SHP77 (cell line): ENCODE measurements around the gene TNN.

ENCODE experiments used
- DNase-seq, 2 experiments: peaks; one replicate each; lab custom pipeline; 2025; lab: John Stamatoyannopoulos, UW

The TNN gene

DNA sequence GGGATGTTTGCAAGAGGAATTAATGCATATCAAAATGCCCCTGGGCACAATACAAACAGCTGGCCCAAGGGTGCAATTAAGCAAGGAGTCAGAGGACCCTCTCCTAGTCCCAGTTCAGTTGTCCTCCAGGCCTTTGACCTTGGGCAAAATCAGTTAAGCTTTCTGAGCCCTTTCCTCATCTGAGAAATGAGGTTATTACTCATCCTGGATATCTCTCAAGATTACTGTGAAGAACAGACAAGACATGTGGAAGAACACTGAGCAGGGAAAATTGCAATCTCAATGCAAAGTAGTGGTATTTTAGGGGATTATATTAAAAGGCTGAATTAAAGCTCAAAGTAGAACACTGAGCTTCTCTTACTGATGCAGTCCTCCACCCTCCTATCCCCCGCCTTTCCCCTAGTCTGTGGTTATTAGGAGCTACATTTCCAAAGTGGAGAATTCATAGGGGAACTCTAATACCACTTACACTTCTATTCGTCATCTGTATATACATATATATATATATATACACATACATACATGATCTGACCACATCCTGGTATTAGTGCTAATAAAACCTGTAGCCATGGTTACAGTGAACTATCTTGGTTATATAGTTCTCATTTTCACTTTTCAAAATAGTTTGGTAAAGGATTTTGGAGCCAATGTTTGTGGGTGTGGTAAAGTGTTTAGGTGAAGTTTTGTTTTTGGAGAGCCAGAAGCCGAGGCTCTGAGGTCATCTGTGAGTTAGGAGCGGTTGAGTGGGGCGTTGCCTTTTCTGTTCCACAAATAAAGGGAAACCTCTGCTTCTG, 106.9 kb downstream of the TNN start:
- DNase-seq, result no peak

DNA sequence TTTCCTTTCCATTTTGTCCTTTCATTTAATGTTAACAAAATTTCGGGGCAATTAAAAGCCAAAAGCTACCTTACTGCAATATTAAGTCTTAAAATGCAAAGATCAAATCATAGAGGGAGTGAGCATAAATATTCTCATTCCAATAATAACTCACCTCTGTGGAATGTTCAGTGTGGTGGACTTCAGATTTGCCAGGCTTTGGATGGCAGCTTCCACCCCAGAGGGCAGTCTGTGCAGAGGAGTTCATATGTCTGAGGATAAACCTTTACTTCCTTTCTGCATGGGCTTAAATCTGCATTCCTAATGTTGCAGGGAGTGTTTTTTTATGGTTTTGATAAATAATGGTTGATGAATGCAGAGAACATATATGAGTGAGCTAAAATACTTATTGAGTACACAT, 108.6 kb downstream of the TNN start:
- DNase-seq, result no peak

DNA sequence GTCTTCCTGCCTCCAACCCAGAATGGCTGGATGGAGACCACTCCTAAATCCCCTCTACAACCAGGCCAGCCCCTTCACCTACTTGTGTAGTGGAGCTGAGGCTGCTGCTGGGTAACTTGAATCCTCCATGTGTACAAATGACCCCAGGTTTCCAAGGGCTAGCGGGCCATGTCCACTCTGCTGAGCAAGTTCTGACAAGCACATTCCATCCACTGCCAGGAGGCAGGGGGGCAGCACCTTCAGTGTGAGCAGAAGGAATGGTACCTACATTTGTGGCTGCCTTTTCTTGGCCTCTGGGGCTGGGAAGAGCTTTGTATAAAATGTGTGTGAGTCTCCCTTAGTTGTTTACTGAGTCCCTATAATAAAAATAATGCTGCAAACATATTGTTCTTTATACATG, 110.4 kb downstream of the TNN start:
- DNase-seq, result no peak

DNA sequence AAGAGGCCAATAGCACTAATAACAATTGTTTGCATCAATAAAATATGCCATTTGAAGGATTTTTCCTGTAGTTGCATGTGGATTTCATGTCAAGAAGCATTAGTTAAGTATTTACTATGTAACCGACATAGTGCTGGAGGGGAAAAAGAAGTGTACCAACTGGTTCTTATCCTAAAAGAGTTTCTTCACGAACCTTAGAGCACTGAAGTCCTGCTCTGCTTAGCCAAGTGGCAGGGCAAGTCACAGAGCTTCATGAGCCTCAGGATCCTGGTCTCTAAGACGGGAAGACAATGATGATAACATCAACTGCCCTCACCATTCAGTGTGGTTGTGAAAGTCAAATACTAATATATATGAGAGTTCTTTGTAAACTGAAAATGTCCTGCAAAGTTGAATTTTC, 110.8 kb downstream of the TNN start:
- no peak for DNase-seq

DNA sequence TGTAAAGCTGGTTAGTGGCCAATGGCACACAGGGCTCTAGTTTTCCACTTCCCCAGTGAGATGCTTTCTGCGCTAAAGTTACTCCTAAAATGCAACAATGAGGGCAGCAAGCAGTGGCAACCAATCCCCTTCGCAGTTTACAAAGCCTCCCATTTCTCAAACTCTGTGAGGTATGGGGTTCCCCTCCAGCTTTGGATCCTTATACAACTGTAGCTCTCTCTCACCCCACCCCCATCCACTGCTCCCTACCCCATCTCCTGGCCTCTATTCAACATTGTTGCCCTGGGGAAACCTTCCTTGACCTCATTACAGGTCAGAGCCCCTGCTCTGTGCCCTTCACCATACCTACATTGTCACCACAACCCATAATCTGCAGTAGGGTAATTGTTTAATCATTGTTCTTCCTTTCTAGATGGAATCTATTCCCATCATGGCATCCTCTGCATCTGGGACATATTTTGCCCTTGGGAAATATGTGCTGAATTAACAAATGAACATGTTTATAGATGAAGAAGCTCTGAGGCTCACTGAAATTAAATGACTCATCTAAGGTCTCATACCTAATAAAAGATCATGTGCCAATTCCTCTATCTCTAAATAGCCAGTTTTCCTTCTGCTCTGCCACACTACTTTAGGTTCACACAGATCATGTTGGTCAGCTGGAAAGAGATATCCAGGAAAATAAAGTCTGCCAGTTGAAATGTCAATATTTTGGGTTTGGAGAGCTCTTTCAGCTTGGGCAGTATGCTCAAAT, 112.4 kb downstream of the TNN start:
- DNase-seq, result no peak

DNA sequence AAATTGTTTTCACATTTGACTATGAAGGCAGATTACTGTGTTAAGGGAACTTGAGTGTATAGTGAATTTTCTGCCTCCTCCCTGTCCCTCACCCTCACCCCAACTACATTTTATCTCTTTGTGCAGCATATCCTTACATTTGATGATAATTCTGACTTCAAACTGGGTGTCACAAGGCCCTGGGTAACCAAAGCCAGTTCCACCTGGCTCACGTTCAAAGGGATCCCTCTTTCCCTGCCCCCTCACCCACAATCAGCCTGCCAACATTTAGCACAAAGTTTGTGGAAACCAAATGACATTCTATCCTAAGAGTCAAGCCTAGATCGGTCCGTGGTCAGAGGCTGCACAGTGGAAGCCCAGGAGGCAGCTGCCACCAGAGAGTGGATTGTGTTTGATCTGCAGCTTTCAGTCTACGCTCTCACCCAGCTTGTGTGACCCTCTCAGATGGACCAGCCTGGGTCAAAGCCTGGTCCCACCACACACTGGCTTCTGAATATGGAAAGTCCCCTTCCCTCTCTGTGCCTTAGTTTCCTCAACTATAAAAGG, 114.6 kb downstream of the TNN start:
- no peak for DNase-seq

DNA sequence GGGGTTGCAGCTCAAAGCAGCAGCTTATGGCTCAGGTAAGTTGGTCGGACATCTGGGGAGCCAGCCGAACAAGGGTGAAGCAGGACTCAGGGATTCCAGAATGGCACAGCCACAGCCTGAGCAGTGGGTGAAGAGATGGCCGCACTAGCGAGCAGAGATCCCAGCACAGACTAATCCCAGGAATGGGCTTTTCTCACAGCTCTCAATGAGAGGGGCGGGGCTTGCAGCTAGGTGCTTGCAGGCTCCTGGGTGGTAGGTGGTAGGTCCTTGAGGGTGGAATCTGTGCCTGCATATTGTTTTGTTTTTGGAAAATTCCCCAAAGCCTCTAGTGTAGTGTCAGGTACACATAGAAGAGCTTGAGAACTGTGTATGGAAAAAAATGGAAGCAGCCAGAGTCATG, 116.0 kb downstream of the TNN start:
- no peak for DNase-seq

DNA sequence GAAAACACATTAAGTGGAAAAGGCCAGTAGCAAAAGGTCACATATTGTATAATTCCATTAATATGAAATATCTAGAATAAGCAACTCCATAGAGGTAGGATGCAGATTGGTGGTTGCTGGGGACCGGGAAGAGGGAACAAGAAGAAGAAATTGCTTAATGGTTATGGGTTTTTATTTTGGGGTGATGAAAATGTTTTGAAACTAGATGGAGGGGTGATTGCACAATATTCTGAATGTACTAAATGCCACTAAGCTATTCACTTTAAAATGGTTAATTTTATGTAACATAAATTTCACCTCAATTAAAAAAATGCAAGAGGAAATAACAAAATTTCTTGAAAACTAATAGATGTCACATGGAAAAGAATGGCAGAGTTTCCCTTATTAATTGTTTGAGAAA, 118.3 kb downstream of the TNN start:
- no peak for DNase-seq

DNA sequence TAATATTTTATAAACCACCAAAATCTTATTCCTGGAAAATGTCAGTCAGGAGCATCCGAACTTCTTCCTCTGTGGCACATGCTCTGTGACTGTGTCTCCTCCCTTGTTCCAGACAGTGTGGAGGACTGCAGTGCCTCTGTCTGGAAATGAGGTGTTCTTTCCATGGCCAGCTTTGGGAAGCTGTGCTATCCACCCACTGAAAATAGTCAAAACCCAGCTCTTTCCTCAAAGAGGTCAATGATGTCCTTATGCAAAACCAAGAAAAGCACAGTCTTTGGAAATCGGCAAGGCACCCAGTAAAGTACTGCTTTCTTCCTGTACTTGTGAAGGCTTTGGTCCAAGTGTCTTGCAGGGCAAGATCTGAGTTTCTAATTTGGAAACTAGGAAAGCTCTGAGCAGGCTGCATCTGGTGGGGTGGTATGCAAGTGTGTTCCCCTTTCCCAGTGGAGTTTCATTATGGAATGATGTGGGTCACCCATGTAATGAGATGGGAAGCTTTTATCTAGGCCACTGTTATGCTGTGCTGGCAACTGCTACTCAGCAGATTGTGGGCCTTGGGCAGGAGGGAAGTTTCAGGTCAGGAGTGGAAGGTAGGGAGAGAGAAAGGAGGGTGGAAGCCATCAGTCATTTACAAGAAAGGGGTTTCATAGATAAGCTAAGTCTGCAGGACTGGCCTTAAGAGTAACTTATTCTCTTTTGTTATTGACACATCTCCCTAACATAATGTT, 119.0 kb downstream of the TNN start:
- no peak for DNase-seq

DNA sequence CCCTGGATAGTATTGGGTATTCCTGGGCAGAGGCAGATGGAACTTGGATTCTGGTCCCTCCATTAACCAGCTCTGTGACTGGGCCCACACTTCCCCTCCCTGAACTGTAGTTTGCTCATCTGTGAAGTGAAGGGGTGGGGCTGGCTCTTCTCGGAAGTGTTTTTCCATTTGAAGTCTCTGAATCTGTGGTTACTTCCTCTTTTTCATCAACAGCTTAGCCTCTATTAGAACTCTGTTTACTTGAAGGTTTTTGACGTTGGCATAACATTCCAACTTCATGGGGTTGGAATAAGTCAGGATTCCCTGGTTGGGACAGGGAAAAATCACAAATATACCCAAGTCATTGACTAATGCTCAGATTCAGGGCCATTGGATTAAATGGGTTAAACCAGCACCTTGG, 121.3 kb downstream of the TNN start:
- no peak for DNase-seq

DNA sequence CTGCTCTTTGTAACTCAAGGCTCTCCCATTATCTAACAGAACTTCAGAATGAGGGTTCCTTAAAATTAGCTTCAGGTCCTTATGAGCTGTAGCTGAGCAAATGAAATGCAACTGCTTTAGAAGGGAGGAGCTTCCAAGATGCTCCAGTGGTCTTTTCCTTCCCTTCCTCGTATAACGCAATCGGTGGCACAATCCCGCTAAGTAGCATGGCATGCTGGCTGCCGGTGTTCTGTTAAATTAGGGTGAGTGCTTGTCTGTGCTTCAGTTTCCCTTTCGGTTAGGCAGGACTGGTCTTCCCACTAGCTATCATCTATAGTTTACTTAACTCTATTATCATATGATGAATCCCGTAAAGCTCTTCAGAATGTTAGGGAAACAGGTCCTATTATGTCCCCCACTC, 124.0 kb downstream of the TNN start:
- no peak for DNase-seq

DNA sequence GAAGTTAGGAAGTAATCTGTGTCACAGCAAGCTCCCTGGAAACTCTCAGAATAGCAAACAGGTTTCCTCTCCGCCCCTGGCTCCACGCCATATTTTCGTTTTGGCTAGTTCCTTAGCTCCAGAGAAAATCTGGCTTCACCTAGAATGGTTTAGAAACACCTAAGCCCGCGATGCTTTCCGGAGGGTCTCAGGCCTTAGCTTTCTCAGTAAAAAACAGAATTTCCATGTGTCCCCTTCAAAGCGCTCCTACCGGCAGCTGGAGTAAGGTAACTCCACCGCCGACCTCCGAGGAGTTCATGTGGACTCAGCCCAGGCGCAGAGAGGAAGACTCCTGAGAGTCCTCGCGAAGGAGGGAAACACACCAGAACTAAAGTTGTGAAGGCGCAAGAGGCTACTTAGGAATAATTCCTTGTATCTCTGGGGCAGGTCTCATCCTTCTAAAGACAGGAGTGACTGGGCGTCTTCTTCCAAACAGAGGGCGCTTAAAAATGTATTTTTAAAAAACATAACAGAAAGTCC, 124.5 kb downstream of the TNN start:
- peak; percentile 59 to 61 for DNase-seq

DNA sequence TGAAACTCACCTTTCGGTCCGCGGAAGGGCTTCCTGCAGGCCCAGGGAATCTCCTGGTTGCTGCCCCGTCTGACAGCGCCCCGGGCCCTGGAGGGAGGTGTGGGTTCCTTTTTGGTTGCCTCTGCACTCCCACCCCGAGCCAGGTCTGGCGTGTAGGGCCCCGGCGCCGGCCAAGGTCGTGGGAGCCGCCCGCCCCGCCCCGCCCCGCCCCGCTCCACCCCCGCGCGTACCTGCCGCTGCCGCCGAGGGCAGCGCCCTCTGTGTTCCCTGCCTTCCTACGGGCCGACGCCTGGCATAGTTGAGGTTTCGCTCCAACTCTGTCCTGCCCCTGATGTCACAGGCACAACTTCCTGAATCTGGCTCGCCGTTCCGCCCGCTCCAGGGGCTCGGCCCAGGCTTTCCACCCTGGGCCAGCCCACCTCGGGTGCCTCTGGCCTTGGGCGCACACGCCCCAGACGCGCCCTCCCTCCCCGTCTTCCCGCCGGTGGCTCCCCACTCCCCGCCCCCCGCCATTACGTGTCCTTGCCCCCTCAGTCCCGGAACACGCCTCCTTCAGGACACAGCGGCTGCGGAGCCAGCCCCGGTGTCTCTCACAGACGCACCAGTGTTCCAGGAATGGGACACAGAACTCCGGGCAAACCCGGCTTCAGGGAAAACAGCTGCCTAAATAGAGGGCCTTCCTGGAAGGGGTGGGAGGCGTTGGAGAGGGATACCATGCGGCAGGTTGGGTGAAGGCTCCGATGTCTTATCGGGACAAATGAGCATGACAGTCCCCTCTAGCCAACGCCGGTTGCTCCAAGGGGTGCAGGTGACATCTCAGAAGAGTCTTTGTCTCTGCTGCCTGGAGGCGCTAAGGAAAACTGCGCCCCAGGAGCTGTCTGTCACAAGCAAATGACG, 125.2 kb downstream of the TNN start, which contains the start of gene KIAA0040:
KIAA0040 (minus strand) TSS at position 147 of the 897 bp plus-strand sequence. CDS start 31,763 bp downstream, outside the sequence.
- DNase-seq, result peak; percentile 38 to 67

DNA sequence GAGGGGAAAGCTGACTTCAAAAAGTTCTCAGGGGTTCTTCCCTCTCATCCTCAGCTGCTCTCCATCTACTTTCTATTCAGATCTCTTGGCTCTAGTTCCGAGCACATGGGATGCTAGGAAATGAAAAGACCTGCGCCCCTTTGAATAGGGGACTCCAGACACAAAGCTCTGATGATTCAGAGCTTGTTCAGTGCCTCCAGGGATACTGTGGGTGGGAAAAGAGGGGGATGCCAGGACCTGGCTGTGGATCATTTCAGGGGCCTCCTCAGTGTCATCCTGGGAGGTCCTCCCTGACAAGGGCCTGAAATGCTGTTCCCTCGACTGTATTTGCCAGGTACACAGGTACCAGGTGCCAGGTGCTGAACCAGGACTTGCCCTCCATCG, 125.9 kb downstream of the TNN start:
- DNase-seq, result no peak

DNA sequence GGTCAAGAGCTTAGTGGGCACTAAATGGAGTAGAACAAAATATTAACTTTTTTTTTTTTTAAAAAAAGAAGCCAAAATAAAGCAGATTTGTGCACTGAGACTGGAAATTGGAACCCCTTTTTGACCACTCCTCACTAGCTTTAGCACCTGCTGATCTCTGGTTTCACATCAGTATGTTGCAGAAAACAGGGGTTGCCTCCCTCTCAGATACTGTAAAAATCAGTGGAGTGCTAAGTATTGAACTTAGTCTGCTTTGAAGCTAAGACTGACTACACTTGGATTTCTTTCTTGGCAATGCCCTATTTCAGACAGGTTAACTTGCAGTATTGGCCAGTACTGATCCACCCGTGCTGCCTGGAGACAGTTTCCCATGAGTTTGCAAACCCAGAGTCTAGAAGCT, 127.6 kb downstream of the TNN start:
- DNase-seq, result no peak

DNA sequence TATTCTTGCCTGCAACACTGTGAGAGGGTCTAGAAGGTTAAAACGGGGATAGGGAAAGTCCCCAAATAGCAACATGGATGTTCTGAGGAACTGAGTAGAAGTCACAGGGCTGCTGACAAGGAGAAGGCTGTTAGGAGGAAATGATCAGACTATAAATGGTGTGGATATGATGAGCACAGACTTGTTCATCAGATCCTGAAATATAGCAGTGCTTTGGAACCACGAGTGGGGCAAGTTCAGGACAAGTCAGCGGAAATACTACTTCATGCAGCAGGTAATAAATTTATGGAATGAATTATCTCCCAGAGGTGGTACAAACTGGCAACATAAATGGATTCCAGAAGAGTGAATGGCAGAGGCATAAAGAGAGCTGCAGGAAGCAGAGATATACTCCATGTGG, 128.2 kb downstream of the TNN start:
- no peak for DNase-seq

DNA sequence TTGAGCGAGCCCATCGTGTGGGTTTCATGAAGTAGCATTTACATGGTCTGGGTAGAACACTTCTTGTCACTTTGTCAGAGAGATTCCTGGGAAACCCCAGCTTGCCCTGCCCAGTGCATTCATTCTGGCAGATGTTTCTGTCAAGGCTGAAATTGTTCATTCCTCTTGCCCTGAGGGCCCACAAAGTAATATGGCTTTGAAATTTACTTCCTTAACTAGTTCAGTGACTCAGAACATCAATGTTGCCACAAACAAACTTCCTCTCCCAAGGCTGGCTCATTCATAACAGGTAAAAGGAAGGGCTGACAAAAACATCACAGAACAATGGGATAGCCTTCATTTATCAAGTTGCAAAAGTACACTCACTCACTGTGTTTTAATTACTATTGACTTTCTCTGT, 129.9 kb downstream of the TNN start:
- DNase-seq, result no peak
